Coronary artery (tissue), 2 donors: Measurements from ENCODE around the gene GAL3ST2.

ENCODE experiments used
- DNase-seq: peaks from one replicate; pipeline ENCODE4 v3.0.0-alpha.2; 2017; ENCODE audit warnings: low spot score
- H3K27ac ChIP-seq, 2 donors: fragments of 200-600 bp; sonication (generic); one replicate each; pipeline ENCODE4 v1.5.1; 2016 to 2019
- H3K4me3 ChIP-seq: fragments of 200-600 bp; sonication (generic); 2 replicates; pipeline ENCODE4 v1.5.1; 2016; ENCODE audit warnings: mild to moderate bottlenecking, moderate library complexity
- TF ChIP-seq, protein P1 (sequence below): fragments of 200-600 bp; sonication (generic); IDR thresholded peaks from one replicate; pipeline ENCODE4 v1.5.1; 2019; ENCODE audit warnings: antibody characterized with exemption

Gene GAL3ST2

DNA sequence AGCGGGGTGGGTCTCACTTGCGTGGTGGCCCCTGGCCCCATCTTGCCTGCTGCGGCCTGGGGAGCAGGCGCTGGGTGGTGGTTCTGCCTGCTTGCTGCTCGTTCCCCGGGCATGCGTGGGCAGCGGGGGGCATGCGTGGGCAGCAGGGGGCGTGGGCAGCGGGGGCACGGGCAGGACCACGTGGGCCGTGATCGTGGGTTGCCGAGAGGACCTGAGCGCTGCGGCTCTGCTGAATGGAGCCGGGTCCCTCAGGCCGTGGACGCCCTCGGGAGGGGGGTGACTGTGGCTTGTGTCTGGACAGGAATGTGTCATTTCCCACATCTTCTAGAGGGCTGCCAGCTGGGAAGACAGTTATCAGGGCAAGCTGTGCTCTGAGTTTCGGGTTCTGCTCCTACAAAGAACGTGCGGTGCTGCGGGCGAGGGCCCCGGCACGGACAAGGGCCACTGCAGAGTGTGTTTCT is 8.3 kb upstream of the GAL3ST2 start:
- Histone ChIP-seq H3K4me3 (no peak overlapping the region), H3K27ac (no peak overlapping the region)
- DNase-seq: no peak
- TF ChIP-seq, protein P1, sequence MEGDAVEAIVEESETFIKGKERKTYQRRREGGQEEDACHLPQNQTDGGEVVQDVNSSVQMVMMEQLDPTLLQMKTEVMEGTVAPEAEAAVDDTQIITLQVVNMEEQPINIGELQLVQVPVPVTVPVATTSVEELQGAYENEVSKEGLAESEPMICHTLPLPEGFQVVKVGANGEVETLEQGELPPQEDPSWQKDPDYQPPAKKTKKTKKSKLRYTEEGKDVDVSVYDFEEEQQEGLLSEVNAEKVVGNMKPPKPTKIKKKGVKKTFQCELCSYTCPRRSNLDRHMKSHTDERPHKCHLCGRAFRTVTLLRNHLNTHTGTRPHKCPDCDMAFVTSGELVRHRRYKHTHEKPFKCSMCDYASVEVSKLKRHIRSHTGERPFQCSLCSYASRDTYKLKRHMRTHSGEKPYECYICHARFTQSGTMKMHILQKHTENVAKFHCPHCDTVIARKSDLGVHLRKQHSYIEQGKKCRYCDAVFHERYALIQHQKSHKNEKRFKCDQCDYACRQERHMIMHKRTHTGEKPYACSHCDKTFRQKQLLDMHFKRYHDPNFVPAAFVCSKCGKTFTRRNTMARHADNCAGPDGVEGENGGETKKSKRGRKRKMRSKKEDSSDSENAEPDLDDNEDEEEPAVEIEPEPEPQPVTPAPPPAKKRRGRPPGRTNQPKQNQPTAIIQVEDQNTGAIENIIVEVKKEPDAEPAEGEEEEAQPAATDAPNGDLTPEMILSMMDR: no peak

GRCh38 chr2:241768850-241769249 is 7.8 kb upstream of the GAL3ST2 start:
- TF ChIP-seq, protein P1: no peak
- peak; percentile 65 for DNase-seq
- no peak overlapping the region for H3K4me3 ChIP-seq
- no peak overlapping the region for H3K27ac ChIP-seq

DNA sequence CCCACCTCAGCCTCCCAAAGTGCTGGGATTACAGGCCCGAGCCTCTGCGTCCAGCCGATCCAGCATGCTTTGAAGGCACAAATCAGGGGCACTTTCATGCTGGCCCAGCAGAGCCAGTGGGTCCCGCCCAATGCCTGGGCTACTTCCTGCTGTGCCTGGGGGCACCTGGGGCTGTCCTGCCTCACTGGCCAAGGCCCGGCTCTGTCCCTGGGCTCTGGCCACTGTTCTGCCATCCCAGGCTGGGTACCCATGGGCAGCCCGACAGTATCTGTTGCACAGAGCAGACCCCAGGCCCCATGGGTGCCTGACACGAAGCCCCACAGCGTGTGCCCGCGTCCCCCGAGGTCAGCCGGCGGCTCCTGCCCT is 6.8 kb upstream of the GAL3ST2 start:
- TF ChIP-seq, protein P1: no peak
- no peak for DNase-seq
- Histone ChIP-seq H3K27ac (no peak overlapping the region), H3K4me3 (no peak overlapping the region)

DNA sequence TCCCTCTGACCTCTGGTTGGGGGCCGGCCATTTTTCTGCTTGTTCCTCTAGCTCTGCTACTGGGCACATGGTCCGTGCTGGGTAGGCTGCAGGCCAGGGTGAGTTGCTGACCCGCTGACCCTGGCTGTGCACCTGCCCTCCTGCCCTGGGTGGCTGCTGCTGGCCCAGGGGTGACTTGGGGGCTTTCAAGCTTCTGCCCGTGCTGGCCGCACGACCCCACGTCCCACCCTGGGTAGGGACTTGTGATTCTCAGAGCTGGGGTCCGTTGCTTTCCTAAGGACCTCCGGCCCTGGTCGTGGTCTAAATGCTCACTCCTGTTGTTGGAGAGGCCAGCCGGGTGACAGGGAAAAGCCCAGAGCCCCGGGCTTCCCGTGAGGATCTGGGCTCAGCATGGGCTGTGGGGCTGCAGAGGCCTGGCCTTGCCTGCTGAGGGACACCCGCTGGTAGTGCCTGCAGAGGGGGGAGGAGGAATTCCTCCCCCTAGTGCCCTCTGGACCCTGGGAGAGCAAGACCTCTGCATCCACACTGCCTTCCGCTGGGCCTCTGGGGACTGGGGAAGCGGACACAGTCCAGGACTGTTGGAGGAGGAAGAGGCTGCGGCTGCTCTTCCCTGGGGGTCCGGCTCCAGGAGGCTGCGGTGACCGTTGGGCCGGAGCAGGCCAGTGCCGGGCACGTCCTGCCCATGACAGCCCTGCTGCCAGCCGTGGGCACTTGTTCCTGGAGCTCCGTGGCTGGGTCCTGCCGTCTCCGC is 6.3 kb upstream of the GAL3ST2 start:
- TF ChIP-seq, protein P1: no peak
- Histone ChIP-seq H3K4me3 (no peak overlapping the region), H3K27ac (no peak overlapping the region)
- peak; percentile 68 for DNase-seq

- Histone ChIP-seq H3K4me3 (no peak overlapping the region), H3K27ac (no peak overlapping the region)
- TF ChIP-seq, protein P1: no peak
- no peak for DNase-seq
These were observed 5.7 kb upstream of the GAL3ST2 start for GRCh38 chr2:241770936-241771285.

GRCh38 chr2:241771286-241772062 is 5.1 kb upstream of the GAL3ST2 start:
- peak; percentile 65 for DNase-seq
- H3K4me3 ChIP-seq: no peak overlapping the region
- H3K27ac ChIP-seq: no peak overlapping the region
- TF ChIP-seq, protein P1: no peak
